ENCODE data around the gene SEC24D. TPM values are rescaled to one million over a fixed set of nuclear protein-coding genes. Genes with fewer than 3 reads are reported as not detected.
A peak's percentile ranks its signal among the peaks of the same experiment; 100 is the strongest.

The SEC24D gene
- total RNA-seq, 1 experiment from 2014 or later = 61.5 TPM

- Histone ChIP-seq H3K79me1 (ENCODE audit: insufficient read depth, low read depth, low read length, poor library complexity, severe bottlenecking) (no peaks in the 10 kb centered on the region), H3K4ac (ENCODE audit: low read depth, low read length) (no peak overlapping the region), H3K56ac (ENCODE audit: insufficient read length, low read depth, low read length) (no peak overlapping the region), H3K9me3 (ENCODE audit: control insufficient read depth, low read depth, low read length) (no peaks in the 10 kb centered on the region), H3K4me1 (ENCODE audit: insufficient read depth, low read length) (no peaks in the 10 kb centered on the region; the same call in 1 of the 2 replicates), H4K8ac (replicated peaks; ENCODE audit: insufficient read length, low read depth, low read length) (no peak overlapping the region), H3K23ac (ENCODE audit: insufficient read length, low read depth, low read length) (no peak overlapping the region), H2BK15ac (ENCODE audit: low read depth, low read length) (no peak overlapping the region), H4K20me1 (ENCODE audit: control insufficient read depth, insufficient read depth, insufficient read length) (no peaks in the 10 kb centered on the region), H3K4me2 (ENCODE audit: insufficient read depth, insufficient read length, low read length) (no peak overlapping the region), H4K91ac (ENCODE audit: insufficient read length, low read depth, low read length) (no peak overlapping the region), H3K18ac (ENCODE audit: insufficient read length, low read depth, low read length) (no peak overlapping the region), H2AFZ (ENCODE audit: low read length) (no peak overlapping the region), H3K79me2 (ENCODE audit: insufficient read depth, low read length) (no peaks in the 10 kb centered on the region), H2BK120ac (ENCODE audit: low read depth, low read length, poor library complexity, severe bottlenecking) (no peak overlapping the region), H2BK20ac (ENCODE audit: low read depth, low read length, poor library complexity, severe bottlenecking) (no peak overlapping the region), H2BK12ac (ENCODE audit: insufficient read length, low read depth, low read length) (no peak overlapping the region), H3K14ac (ENCODE audit: insufficient read depth, low read length) (no peak overlapping the region), H2AK5ac (ENCODE audit: insufficient read length, low read length) (no peak overlapping the region), H2BK5ac (ENCODE audit: insufficient read length, low read length) (no peak overlapping the region), H3K27me3 (ENCODE audit: insufficient read depth, low read length) (no peaks in the 10 kb centered on the region), H3K27ac (ENCODE audit: insufficient read length, low read depth, low read length) (no peak overlapping the region), H4K5ac (ENCODE audit: insufficient read length, low read depth, low read length) (no peak overlapping the region), H3K9ac (ENCODE audit: extremely low read depth, insufficient read length, low read length) (no peak overlapping the region), H3K23me2 (ENCODE audit: insufficient read length, low read depth, low read length, poor library complexity, severe bottlenecking) (no peaks in the 10 kb centered on the region), H3T11ph (ENCODE audit: low read length) (no peak overlapping the region)
- no peaks in the 10 kb centered on the region for H3K27me3 Mint-ChIP-seq (ENCODE audit: low read depth)
- H3K36me3 Mint-ChIP-seq (ENCODE audit: insufficient read depth in 1 of 3, low read depth in 3 of 3) = peaks cover 34 to 64% (median 38%) of the 10 kb centered on the region in 3 experiments
- H3K4me3 Mint-ChIP-seq = no peak overlapping the region; a peak in 1 of 5 replicates
- TF ChIP-seq CTCF (conservative IDR thresholded peaks at IDR 0.05) = no peak
- H3K27ac Mint-ChIP-seq = peak overlapping the region; percentile 39 to 71 (median 56); a peak in 6 of 7 replicates
- H3K4me1 Mint-ChIP-seq = peaks cover 19 to 21% of the 10 kb centered on the region in 2 experiments
- DNase-seq = no peak
- no peaks in the 10 kb centered on the region for H3K9me3 Mint-ChIP-seq
- WGBS (ENCODE audit: extremely low coverage, insufficient read length, low lambda C conversion rate) = no CpG with 5 or more reads among the region's 1 CpG
Measured at GRCh38 chr4:118803253-118803652, 32.7 kb downstream of the SEC24D start.
